Stimulated activated CD4-positive, alpha-beta T cell treated with anti-CD3 and anti-CD28 coated beads, Interleukin-2, amount 100 ng/mL, for 4 hours (primary cell): ENCODE measurements around the gene NDUFB2.
"Not testable (repeated sequence)": the region's sequence is repeated elsewhere in the genome, so short reads cannot be mapped to it uniquely, and the experiment has no call there.

Experiments used
- DNase-seq: peaks from one replicate; pipeline ENCODE4 v3.0.0-alpha.2; 2020; ENCODE audit warnings: low read depth

Gene NDUFB2

DNA sequence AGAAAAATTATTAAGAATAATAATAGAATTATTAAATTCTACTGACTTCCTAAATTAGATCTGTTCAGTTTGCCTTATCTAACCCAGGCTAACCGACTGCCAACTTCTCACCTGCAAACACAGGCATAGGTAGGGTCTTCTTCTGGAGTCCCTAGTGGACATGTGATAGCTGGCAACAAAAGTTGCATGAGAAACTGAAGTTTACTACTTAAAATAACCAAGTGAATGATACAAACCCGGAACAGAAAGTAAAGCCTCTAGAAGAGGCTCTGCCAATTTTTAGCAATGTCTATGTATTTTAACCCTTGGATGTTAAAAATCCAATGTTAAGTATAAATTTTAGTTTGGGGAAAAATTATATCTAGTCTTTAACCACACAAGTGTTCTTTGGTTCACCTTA lies 37.6 kb downstream of the NDUFB2 start:
- DNase-seq = no peak

DNA sequence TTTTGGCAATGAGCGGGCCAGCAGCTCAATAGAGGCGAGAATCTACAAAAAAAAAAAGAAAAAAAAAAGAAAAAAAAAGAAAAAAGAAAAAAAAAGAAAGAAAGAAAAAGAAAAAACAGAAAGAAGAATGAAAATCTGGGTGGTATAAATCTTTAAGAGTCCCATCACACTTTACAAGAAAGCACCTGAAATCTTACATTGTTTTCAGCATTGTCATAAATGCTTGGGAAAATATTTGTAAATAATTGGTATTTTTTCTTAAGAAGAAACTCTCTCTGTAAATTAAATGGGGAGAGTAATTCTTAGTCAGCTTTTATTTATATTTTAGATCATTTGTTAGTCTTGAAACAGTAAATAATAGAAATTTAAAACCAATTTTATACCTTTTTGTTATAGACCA lies 38.2 kb downstream of the NDUFB2 start:
- DNase-seq = no peak

DNA sequence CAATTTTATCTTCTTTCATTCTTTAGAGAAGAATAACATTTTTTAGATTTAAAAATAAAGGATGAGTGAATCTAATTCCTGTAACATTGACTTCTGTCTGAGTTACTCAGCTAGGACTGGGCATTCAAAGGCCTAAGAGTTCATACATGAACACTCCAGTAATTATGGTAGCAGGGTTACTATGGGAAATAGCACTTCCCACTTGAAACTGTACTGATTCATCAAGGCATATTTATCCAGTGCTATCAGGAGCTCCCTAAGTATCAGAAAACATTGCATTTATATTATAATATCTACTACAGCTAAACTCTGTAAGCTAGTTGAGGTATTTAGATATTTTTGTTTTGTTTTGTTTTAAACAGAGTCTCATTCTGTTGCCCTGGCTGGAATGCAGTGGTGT lies 41.8 kb downstream of the NDUFB2 start:
- no peak for DNase-seq

DNA sequence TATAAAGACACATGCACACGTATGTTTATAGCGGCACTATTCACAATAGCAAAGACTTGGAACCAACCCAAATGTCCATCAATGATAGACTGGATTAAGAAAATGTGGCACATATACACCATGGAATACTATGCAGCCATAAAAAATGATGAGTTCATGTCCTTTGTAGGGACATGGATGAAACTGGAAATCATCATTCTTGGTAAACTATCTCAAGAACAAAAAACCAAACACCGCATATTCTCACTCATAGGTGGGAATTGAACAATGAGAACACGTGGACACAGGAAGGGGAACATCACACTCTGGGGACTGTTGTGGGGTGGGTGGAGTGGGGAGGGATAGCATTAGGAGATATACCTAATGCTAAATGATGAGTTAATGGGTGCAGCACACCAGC lies 46.7 kb downstream of the NDUFB2 start:
- DNase-seq = not testable (repeated sequence)

DNA sequence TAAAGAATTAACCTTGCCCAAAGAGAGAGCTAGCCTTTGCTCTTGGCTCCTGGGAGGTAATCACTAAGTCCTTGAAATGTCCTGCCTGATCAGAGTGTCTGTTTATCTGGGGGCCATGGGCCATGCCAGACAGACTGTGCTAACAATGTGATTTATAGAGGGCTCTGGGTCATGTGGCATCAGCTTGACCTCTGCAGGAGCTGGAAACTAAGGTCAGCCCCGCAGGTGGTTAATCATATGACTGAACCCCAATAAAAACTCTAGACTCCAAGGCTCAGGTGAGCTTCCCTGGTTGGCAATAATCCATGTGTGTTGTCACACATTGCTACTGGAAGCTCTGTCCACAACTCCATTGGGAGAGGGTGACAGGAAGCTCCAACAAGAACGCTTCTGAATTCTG lies 47.5 kb downstream of the NDUFB2 start:
- DNase-seq = no peak

DNA sequence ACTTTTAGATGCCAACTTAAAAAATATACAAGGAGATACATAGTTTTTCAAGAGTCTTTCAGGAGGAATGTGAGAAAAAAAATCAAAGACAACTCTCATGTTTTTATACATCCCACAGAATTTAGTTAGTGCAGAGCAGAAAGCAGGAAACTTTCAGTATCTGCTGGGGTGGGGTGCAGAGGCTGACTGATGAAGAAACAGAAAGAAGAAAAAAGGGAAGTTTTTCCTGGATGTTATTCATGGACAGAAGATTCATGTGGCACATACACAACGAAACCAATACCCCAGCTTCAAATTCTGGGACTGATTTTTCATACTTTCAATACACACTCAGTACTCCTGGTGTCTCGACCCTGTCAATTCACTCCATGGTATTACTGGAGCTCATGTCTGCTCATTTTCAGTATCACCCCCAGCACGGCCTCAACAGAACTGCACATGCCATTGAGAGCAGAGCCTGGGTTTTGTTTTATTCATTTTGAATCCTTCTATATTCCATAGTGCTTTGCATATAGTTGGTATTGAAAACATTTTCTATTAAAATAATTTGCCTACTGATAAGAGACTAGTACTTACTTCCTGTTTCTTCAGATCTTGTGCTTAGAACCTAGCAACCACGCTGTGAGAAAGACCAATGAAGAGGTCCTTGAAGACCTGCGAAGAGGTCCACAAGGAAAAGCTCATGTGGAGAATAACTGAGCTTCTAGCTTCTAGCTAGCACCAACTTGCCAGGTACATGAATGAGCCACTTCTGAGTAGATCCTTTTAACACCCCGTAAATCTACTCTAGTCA lies 49.0 kb downstream of the NDUFB2 start:
- DNase-seq = no peak

DNA sequence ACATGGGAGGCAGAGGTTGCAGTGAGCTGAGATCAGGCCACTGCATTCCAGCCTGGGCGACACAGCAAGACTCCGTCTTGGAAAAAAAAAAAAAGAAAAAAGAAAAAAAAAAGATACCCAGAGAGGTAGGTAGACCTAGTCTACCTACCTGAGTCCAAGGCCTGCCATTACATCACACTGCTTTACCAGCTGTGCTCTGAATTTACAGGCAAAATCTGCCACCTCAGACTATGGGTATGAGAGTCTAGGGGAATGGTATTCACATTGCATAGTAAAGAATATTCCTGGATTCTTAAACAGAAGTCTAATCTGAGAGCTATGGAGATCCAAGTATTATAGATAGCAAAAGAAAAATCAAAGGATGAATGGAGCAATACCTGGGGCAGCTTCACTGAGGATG lies 50.2 kb downstream of the NDUFB2 start:
- no peak for DNase-seq

DNA sequence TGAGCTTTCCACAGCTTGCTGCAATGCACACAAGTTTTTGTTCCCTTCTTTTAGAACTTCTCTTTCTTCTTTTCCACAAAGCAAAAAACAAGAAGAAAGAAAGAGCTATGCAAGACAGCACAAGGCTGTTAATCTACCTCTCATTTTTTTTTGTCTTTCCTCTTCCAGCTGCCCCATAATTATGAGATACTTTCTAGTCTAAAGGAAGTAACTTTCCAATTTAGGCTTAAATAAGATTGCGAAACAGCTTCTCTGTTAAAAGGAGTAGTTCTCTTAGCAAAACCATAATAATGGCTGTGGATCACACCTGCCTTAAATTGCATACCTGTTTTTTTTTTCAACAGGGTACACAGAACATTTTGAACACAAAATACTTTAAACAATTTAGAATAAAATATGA lies 56.0 kb downstream of the NDUFB2 start:
- no peak for DNase-seq

DNA sequence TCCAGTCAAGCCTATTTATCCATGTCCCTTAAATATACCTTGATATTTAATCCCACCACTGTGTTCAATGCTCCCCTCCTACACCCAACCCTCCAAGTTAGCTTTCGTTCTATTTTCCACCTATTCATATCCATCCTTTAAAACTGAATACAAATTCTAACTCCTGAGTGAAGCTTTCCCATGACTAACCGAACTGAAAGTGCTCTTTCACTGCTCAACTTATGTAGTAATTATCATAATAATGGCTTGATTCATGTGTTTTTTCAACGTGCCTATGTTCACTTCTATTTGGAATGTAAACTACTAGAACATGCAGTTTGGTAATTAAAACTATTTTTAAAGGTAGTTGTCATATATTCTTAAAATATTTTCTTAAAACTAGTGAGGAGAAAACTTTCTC lies 58.0 kb downstream of the NDUFB2 start:
- no peak for DNase-seq
